ENCODE measurements around the gene ZNF668.

DNA sequence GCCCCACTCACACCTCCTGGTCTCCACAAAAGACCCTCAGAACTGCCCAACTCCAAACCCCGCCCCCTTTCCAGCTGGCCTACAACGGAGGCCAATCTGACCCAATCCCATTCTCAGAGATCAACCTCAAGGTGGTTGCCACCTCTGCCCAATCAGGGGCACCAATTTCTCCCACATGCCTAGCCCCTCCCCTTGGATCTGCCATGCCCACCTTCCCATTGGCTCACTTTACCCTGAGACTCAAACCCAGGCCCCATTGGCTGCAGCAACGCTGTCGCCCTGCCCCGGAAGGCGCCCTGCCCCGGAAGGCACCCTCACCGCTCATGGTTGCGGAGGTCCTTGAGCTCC, 10.6 kb downstream of the ZNF668 start:
- TF ChIP-seq CTCF (IDR thresholded peaks at IDR 0.05): no peak
- TF ChIP-seq POLR2A (IDR thresholded peaks at IDR 0.05): no peak
